Measurements from ENCODE around the gene FRMD4A.

FRMD4A gene

DNA sequence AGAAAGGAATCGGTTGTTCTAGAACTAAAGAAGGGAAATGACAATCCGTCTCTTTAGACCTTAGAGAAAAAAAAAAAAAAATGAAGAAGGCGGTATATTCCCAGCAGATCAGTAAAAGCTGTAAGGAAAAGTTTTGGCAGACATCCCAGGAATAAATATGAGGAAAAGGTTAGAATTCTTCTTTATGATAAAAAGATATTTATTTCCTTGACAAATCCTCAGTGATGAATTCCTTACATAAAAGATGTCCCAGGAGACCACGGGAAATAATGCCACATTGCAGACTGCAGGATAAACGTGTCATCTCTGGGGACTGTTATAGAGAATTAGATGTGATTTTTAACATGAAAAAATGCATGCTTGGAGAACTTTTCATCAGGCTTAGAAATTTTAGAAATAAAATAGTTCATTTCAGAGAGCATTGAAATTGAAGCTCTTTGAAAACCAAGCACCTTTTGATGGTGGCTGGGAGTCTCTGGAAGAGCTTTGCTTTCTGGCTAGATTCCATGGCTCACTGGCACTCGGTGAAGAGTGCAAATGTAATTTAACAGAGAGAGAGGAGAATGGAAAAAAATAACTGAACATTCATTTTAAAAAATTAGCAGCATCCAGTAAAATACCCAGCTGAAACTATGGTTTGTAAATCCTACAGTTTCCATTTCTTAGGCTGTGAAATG, 645.8 kb downstream of the FRMD4A start:
- DNase-seq = no peak

GRCh38 chr10:13684252-13684791, 646.4 kb downstream of the FRMD4A start:
- no peak for DNase-seq

- DNase-seq = no peak
Observed at GRCh38 chr10:13683017-13683416, 647.7 kb downstream of the FRMD4A start.

- no peak for DNase-seq
Observed at GRCh38 chr10:13681960-13682359, 648.8 kb downstream of the FRMD4A start.

GRCh38 chr10:13681528-13681927, 649.2 kb downstream of the FRMD4A start:
- no peak for DNase-seq

GRCh38 chr10:13681095-13681494, 649.6 kb downstream of the FRMD4A start:
- no peak for DNase-seq

- no peak for DNase-seq
Observed at GRCh38 chr10:13678101-13678843, 652.5 kb downstream of the FRMD4A start.

GRCh38 chr10:13674645-13675588, 655.8 kb downstream of the FRMD4A start:
- no peak for DNase-seq

DNA sequence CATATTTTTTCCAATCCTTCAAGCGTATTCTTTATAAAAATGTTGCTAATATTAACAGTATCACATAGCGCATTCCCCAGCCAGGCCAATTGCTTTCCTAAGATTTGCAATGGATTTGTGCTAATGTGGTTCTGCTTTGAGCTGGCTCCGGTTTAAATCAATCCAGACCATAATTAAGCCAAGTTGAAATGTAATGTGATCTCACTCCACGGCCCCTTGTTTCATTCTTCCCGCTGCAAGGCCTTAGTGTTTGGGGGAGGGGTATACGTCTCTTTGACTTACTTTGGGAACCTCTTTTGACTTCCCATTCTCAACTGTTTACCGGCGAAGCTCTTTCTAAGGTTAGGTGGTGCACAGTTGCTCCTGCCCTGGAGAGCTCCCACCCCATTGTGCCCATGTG, 657.6 kb downstream of the FRMD4A start:
- DNase-seq = no peak

- no peak for DNase-seq
Observed at GRCh38 chr10:13672548-13672947, 658.2 kb downstream of the FRMD4A start.

GRCh38 chr10:13671904-13672303, 658.8 kb downstream of the FRMD4A start:
- no peak for DNase-seq

GRCh38 chr10:13670311-13670710, 660.4 kb downstream of the FRMD4A start:
- no peak for DNase-seq

DNA sequence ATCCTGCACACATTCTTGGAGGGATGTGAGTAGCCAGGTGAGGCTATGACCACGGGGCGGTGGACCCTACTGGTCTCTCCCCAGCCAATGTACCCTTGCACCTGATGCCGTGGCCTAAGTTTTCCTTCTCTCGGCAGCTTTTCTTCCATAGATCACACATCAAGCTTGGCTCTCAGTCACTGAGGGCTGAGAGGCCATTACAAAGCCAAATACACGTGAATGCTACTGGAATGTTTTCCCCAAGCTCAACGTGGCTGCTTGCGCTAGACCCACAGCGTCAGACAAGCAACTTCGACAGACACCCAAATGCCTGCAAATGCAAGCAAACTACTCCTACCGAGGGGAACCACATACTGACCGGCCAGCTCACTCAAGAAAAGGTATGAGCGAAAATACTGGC, 660.8 kb downstream of the FRMD4A start:
- DNase-seq = no peak

- no peak for DNase-seq
Observed at GRCh38 chr10:13669182-13669855, 661.4 kb downstream of the FRMD4A start.

DNA sequence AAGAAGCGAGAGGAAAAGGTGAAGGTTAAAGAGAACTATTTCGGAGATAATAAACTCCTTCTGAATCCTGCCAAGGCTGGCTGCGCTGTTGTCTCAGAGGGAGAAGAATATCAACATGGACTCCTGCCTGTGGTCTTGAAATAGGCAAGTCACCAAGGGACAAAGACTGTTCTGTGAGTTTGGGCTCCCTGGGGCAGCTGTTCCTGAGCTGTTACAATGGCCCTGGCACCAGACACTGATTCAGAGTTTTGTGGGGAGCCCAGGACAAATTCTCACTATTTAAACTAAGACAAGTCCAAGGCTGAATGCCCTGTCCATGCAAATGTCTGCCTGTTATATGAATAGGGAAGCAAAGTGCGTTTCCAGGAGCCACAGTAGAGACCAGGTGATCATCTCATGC, 662.6 kb downstream of the FRMD4A start:
- no peak for DNase-seq

DNA sequence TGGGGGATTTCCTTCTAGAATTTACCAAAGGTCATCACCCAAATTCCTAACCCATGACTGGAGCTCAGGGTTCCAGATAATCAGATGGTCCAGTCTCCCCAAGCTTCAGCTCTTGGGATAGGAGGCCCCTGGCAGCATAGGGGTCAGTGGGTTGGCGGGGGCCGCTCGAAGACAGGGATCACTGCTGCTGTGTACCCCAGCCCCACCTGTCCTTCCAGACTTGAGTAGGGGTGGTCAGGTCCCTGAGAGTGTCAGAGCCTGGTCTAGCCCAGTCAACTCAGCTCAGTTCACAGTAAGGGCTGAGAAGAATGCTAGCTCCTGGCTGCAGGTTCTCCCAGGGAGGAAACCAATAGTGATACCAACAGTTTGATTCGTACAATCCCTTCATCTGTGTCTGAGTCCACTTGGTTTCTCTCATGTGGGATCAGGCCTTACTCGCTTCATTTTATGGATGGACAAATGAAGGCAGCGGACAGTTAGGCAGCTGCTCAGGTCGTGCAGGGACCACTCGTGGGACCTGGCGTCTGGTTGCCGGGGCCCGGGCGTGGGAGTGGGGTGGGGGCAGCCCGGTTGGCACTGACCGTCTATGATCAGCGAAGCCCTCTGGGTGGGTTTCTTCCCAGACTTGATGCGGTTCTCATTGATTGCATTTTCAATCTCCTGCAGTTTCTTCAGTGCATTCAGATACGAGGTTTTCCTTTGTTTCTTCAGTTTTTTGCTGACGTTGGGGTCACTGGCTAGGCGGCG, 665.0 kb downstream of the FRMD4A start:
- no peak for DNase-seq

- no peak for DNase-seq
Observed at GRCh38 chr10:13661256-13661655, 669.5 kb downstream of the FRMD4A start.

GRCh38 chr10:13660551-13660920, 670.2 kb downstream of the FRMD4A start:
- no peak for DNase-seq

DNA sequence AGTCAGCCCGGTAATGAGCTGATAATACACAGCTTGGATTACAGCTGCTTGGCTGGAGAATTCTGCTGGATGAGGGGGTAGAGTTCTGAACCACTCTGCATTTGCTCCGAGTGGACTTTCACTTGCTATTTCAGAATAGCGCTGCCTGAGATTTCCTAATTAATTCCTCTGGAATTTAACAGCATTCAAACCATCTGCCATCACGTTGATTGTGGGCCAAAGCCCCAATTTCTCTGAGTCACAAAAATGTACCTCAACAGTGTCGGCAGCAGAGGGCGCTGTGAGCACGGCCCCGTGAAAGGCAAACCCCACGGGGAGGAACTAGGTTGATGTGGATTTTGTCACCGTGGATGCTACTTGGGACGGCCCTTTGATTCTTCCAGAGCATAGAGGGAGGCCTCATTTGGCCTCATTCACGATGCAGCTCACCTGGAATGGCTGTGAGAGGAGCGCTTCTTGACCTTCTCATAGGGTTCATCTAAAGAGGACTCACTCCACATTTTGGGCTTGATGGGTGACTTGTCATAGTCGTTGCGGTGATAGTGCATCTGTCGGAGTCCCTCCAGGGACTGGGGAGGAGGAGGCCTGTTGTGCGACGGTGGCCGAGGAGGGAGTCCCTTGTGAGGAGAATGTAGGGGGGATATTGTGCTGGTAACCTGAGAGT, 670.7 kb downstream of the FRMD4A start:
- DNase-seq = peak; percentile 78

DNA sequence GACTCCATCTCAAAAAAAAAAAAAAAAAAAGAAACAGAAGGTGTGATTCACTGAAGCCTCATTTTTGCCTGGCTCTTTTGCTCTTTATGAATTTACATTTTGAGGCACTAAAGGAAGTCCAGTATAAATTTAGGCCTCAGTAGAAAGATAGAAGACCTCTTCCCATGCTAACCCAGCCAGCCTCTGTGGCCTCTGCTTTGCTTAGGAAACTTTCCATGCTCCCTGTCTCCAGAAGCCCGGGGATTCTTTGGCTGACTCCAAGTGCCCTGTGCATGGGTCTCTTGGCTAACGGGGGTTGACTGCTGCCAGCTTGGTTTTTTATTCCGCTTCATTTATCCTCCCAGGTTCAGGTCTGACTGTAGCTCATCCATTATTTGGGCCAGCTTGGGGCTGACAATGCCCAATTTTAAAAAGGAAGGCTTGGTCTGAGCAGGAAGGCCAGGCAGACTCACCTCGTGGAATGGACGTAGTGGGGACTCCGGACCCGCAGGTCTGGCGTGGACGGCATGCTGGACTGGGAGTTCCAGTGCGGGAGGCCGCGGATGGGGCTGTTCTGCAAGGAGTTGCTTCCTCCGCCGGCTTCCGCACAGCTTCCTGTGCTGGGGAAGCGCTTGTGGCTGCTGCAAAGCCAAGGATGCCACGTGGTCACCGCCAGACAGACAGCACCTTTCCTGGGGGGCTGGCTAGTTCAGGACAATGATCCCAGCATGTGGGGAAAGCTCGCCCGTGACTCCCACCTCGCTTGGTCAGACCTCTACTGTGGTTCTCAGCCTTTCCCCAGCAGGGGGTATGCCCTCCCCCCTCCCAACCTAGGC, 671.6 kb downstream of the FRMD4A start:
- DNase-seq = no peak

All from activated T-cell treated with anti-CD3 and anti-CD28 coated beads, Interleukin-2, amount 50 U/mL, for 1 hour (primary cell).